Measurements from ENCODE around the gene CD52.

The CD52 gene

DNA sequence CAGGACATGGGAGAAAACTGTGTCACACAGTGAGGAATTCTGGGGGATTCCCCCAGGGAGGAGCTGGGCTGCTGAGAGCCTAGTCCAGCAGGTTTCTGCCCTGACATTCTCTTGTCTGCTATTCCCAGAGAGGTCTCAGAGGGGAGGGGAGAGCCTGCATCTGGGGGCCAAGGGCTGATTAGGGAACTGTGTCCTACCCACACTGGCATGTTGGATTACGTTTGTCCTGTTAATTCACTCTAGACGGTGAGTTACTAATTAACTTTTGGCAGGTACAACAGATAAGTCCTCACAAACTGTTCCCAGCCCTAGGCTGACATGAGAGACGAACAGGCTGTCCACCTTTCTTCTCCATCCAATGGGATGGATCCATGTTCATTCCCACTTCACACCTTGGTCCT is 40.5 kb upstream of the CD52 start:
- TF ChIP-seq, protein P1, sequence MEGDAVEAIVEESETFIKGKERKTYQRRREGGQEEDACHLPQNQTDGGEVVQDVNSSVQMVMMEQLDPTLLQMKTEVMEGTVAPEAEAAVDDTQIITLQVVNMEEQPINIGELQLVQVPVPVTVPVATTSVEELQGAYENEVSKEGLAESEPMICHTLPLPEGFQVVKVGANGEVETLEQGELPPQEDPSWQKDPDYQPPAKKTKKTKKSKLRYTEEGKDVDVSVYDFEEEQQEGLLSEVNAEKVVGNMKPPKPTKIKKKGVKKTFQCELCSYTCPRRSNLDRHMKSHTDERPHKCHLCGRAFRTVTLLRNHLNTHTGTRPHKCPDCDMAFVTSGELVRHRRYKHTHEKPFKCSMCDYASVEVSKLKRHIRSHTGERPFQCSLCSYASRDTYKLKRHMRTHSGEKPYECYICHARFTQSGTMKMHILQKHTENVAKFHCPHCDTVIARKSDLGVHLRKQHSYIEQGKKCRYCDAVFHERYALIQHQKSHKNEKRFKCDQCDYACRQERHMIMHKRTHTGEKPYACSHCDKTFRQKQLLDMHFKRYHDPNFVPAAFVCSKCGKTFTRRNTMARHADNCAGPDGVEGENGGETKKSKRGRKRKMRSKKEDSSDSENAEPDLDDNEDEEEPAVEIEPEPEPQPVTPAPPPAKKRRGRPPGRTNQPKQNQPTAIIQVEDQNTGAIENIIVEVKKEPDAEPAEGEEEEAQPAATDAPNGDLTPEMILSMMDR (IDR thresholded peaks at IDR 0.05; ENCODE audit: borderline replicate concordance, insufficient read depth, low read depth, low read length) = no peak
- H3K4me3 ChIP-seq (ENCODE audit: low read depth, low read length) = no peak overlapping the region

DNA sequence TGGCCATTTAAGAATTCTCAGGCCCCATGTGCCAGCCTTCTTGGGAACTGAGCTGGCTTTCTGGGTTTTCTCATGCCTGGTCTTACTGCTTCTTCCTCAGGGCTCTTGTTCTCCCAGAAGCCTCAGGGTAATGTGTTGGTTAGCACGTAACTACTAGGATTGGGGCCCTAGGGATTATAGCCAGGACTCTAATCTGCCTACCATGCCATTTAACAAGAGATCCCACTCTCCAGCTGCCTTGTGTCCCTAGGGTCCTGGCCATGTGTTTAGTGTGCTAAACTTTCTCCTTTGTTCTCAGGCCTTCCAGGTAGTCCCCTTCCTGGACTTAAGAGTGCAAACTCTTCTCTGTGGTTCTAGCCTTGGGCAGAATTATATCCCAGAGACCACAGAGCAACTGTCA is 40.0 kb upstream of the CD52 start:
- TF ChIP-seq, protein P1 (IDR thresholded peaks at IDR 0.05; ENCODE audit: borderline replicate concordance, insufficient read depth, low read depth, low read length) = no peak
- no peak overlapping the region for H3K4me3 ChIP-seq (ENCODE audit: low read depth, low read length)

DNA sequence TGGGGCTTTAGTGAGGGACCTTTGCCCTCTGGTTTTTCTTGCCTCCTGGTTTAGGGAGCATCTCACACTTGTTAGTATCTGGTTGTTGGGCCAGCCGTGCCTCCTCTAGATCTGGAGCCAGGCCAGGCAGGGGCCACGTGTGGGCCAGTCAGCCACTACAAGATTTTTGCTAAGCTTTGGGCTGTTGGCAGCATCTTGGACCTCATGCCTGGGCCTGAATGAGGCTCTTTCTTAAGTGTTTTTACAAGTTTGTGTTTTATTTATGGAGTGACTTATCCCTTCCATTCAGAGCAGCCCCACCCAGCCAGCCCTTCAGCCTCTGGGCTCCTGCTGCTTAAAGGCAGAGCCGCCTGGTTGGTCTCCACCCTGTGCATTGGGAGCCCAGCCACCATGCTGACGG is 39.5 kb upstream of the CD52 start:
- TF ChIP-seq, protein P1 (IDR thresholded peaks at IDR 0.05; ENCODE audit: borderline replicate concordance, insufficient read depth, low read depth, low read length) = no peak
- no peak overlapping the region for H3K4me3 ChIP-seq (ENCODE audit: low read depth, low read length)

DNA sequence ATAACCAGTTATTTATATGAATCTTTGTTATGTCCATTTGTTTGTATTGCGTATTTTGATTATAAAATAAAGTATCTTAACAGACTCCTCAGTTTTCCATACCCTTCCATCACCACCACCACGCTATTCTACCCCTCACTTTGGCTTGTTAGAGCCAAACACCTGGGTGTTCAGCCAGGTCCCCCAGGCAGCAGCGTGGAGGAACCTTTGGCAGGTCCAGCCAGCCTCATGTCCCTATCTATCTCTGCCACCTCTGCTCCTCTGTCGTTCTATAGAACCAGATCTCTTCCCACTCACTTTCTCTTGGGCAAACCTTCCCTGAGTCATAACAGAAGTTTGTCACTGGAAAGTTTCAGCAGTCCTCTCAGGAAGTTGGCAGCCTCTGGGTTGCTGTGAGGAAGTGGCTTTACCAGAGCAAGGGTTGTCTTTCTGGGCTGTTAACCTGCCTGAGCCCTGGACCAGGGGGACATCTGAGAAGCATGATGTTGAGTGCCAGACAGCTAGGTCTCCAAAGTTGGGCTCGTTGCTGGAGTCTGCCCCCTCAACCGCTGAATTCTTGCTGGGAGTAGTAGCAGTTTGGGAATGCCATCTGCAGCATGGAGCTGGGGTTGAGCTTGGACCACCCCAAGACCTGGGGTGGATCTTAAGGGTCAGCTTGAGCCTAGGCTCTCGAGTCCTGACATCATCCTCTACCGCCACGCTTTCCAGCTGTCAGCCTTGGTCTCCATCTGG is 38.9 kb upstream of the CD52 start:
- TF ChIP-seq, protein P1 (IDR thresholded peaks at IDR 0.05; ENCODE audit: borderline replicate concordance, insufficient read depth, low read depth, low read length) = no peak

DNA sequence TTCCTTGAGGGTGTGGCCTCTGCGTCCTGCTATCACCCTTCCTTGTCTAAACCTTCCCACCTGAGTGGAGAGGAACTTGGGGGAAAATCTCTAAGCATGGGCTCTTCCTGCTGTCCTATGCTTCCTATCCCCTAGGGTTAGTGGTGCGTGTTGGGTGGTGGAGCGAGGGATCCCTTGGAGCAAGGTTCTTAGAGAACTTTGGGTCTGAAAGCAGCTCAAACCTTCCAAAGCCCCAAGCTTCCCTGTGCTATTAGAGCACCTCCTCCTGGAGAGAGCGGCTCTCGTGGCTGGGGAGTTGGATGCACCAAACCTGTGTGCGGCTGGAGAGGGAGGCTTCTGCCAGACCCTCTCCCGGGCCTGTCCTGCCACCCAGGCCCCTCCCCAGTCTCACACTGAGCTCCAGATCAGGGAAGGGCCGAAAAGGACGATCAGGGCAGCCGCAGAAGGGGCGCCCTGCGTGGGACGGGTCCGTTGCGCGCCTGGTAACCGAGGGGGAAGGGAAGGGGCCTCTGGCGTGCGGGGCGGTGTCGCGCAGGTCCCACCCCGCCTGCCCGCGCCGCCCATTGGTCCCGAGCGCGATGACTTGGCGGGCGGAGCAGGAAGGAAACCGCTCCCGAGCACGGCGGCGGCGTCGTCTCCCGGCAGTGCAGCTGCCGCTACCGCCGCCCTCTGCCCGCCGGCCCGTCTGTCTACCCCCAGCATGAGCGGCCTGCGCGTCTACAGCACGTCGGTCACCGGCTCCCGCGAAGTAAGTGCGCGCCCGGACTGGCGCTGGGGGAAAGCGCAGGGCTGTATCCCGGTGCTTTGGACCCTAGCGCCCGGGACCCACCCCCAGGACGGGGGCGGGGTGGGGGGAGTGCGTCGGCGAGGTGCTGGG is 38.1 kb upstream of the CD52 start, which contains the start of gene SH3BGRL3:
Gene SH3BGRL3 (plus strand): TSS at position 631 of the 877 bp plus-strand sequence. CDS start 70 bp downstream, at position 701.
- TF ChIP-seq, protein P1 (IDR thresholded peaks at IDR 0.05; ENCODE audit: borderline replicate concordance, insufficient read depth, low read depth, low read length) = 0 out of 2 replicates have a peak, but pooled peaks have one; percentile 23
- peak within 1 kb of the TSS; percentile 92 for H3K4me3 ChIP-seq (ENCODE audit: low read depth, low read length)

More for the DNA sequence above, 38.9 kb upstream of the CD52 start:
- H3K4me3 ChIP-seq (ENCODE audit: low read depth, low read length) = peak overlapping the region; percentile 92

DNA sequence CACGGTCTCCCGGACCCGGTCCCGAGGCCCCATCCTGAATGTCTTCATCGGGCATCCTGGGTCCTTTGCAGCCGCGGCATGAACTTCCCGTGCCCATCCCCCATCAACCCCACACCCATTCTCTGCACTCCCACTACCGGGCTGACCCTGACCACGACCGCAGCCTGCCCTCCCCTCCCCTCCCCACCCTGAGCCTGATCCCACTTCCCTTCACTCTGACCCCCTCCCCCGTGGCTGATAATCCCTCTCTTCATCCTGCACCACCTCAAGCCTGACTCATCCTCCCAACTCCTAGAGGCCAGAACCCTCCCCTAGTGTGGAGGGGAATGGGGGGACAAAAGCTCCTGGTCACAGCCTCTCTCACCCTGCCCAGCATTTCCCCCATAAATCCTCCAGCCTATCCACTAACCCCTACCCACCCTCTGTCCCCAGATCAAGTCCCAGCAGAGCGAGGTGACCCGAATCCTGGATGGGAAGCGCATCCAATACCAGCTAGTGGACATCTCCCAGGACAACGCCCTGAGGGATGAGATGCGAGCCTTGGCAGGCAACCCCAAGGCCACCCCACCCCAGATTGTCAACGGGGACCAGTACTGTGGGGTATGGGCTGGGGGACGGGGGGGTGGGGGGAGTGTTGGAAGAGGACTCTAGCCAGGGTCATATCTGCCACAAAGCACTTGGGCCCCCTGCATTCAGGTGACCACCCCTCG is 37.3 kb upstream of the CD52 start:
- TF ChIP-seq, protein P1 (IDR thresholded peaks at IDR 0.05; ENCODE audit: borderline replicate concordance, insufficient read depth, low read depth, low read length) = no peak
- H3K4me3 ChIP-seq (ENCODE audit: low read depth, low read length) = peak overlapping the region; percentile 92
